Measurements from ENCODE around the gene ICAM3.

GRCh38 chr19:10388957-10389356, 49.5 kb upstream of the ICAM3 start:
- TF ChIP-seq CTCF (IDR thresholded peaks at IDR 0.05) (peak; percentile 96), RXRA (IDR thresholded peaks at IDR 0.05; ENCODE audit: borderline replicate concordance, low read depth) (no peak), TEAD4 (IDR thresholded peaks at IDR 0.05; ENCODE audit: borderline replicate concordance, insufficient read depth) (no peak)
